GM21528 (cell line): ENCODE data around the gene SLC1A2.

ENCODE experiments used
- ATAC-seq: cut with Tn5 transposase; IDR thresholded peaks from one replicate; pipeline ENCODE4 v1.9.1; 2021; ENCODE audit warnings: mild to moderate bottlenecking, moderate library complexity; ENCODE audit not compliant: unreplicated experiment, low FRiP score

The SLC1A2 gene

GRCh38 chr11:35248558-35249323, 170.6 kb downstream of the SLC1A2 start:
- ATAC-seq = no peak

DNA sequence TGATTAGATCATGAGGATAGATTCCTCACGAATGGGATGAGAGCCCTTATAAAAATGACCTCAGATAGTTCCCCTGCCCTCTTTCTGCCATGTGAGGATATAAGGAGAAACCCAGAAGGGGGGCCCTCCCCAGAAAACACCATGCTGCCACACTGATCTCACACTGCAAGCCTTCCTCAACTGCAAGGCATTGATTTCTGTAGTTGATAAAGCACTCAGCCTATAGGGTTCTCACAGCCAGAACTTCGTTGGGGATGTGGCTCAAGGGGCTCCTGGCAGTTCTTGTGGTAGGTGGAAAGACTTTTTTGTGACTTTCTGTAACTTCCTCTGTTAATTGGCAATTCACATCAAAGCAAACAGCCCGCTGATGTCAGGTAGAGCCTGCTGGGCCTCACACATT, 171.5 kb downstream of the SLC1A2 start:
- no peak for ATAC-seq

DNA sequence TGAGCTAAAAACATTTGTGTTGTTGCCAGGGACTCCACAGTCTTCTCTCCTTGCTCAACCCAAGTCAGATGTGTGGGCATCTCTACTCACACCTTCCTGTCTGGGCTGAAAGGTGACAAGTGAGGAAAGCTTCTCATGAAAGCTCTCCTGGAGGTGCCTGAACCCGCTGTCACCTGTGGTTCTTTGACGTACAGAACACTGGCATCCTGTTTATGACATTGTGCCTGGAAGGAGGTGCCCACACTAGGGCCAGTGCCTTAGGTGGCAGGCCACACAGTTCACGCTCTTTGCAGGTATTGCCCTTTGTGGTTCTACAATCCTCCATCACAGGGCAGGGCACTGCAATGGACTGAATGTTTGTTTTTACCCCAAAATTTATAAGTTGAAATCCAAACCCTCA, 171.9 kb downstream of the SLC1A2 start:
- ATAC-seq = no peak

DNA sequence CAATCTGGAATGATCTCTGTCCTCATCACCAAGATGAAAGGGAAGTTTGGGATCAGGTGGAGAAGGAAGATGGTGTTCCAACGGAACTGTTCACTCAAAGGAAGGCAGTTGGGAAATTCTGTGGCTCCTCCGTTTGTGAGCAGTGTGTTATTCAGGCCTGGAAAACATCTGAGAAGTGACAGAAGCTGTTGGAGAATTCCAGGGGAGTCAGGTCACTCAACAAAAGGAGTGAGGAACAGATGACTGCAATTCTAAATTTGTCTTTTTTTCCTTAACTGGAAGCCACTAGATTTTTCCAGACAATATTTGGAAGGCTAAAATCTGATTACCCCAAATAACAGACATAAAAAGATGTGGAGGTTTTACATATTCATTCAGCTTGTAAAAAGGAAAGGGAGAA, 172.6 kb downstream of the SLC1A2 start:
- no peak for ATAC-seq

GRCh38 chr11:35245786-35246185, 173.6 kb downstream of the SLC1A2 start:
- no peak for ATAC-seq

DNA sequence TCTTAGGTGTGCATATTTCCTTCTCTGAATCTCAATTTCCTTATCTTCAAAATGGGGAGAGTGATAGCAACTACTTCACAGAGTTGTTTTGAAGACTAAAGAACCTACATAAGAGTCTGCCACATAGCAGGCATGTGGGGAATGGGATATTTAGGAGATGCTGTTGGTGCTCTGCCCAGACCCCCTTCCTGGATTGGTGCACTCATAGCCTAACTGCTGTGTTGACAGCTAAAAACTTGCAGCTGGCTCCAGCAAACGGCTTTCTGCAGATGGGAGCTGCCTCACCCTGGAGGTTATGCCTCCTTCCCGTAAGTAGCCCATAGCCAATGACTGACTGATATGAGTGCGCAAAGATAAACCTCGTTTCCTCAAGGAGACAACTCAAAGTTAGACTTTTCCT, 174.3 kb downstream of the SLC1A2 start:
- ATAC-seq = no peak

DNA sequence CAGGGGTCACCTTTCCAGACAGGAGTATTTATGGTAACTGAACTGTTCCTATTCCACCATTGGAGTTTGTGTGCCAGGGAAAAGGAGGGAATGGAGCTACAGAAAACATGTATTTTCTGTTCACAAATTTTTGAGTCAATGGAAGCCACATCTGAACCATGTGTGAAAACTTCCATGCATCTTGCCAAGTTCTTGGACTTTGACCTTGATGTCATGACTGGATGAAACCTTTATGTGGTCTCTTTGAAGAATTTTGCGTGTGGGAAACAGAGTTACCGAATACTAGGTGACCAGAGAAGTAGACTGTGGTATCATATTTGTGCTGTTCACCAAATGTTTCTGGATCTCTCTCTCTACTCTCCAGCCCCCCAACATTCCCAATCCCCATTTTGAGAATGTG, 175.6 kb downstream of the SLC1A2 start:
- no peak for ATAC-seq

GRCh38 chr11:35242412-35243242, 176.7 kb downstream of the SLC1A2 start:
- no peak for ATAC-seq

GRCh38 chr11:35241531-35241930, 177.8 kb downstream of the SLC1A2 start:
- no peak for ATAC-seq

DNA sequence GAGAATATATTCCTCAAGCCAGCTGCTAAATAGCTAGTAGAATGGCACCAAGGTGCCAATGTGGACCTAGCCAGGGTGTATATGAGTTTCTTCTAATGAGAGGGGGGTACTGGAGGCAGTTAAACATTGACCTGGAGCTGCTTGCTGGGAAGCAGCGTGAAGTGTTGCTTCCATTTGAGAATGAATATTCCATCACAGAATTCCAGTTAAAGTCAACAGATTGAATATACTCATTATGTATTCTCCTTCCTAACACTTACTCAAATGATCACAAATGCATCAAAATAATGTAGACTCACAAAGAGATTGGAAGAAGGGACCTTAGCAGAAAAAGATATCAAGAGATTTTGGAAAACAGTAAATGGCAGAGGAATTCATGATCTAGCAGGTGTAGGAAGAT, 178.3 kb downstream of the SLC1A2 start:
- ATAC-seq = no peak

DNA sequence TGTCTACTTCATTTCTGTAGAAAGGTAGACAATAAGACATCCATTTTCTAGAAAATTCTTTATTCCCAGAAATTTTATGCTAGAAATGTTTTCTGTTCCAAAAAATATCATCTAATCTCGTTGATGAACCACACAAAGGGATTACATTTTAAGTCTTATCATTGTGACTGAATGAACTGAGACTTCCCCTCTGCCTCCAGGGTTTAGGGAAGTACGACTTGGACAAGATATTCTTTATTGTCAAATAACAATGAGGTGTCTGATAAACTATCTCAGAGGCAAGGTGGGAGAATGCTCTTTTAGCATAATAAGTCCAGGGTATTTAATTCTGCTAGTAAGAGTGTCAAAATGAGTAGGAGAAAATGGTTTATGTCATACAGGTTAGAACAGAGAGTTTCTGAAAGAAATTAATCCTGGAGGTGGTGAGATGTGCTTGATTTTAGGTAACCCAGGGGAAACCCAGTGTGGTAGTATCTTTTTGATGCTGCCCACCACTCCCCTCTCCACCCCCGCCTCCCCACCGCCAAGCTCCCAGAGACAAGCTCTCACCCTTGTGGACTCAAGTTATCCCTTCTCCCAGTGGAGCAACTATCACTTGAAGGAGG, 179.8 kb downstream of the SLC1A2 start:
- ATAC-seq = no peak

GRCh38 chr11:35238882-35239281, 180.5 kb downstream of the SLC1A2 start:
- no peak for ATAC-seq

DNA sequence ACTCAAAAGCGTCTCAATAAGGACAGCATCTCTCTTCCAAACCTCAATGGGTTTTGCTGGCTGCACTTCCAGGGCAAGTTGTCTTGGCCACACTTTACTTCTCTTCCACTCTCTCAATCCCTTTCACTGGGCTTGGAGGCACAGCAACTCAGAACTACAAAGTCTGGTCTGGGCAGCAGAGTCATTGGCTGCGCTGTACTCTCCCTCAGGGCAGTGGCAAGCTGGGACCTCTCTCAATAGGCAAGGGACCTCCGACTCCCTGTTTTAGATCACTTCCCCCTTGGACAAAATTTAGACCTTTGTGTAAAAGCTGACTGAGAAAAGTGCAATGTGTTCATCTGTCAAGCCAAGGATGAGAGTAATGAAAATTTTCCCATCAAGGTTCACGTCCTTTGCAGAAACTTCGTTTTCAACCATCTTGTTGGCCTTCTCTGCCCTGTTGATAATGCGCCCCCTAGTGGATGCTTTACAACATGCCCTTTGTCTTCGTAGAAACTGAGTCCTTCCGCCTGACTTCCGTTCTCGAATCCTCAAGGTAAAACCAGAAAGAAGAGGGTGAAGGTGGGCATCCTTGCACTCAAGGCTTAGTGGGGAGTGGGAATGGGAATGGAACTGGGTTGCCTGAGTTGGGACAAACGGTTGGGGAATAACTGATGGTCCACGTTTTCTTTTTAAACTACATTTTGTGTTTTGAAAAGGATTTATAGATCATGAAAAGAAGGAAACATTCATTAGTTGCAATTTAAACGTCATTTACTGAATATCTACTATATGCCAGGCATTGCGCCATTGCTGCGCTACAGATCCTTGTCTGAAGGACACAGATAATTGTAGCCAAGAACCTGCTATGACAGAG, 181.3 kb downstream of the SLC1A2 start:
- ATAC-seq = no peak

GRCh38 chr11:35237351-35237750, 182.0 kb downstream of the SLC1A2 start:
- no peak for ATAC-seq

DNA sequence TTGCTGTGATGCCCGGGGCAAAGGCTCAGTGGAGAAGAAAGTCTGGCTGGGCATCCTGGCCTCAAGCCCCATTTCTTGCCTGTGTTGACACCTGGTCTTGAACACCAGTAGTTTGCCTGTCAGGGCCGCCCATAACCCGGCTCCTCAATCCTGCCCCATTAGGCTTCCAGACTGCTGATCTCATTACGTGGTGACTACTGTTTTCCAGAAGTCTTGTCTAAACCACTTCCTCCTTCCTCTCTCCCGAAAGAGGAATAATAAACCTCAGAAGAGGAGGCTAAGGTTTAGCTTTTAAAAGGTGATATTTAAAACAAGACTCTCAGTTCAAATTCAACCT, 182.7 kb downstream of the SLC1A2 start:
- no peak for ATAC-seq

DNA sequence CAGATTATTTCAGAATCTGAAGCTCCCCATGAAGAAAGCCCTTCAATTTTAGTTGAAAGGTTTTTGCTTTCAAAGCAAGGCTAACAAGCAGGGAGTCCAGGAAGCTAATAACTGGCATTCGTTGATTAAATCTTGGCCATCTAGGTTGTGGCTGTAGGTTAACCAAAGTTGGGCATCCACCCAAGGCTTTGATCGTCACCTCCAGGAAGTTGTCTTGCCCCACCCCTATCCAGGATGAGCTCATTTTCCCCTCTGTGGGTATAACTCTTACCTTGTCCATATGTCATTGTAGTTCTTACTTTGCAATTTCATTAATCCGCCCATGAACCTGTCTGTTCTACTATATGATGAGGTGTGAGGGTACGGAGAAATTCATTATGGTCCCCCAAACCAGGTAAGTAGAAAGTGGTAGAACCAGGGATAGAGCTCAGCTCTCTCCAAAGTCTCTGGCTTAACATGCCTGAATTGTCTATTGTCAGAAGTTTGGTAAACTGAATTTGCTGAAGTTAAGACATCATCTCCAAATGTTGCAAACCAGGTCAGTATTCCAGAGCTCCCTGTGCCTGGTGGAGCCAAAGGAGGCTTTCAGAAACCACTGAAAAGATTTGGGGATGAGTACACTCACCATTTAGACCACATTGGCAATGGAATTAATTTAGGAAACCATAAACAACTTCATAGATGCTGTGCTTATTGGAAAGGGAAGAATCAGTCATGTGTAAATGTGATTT, 183.3 kb downstream of the SLC1A2 start:
- ATAC-seq = no peak

DNA sequence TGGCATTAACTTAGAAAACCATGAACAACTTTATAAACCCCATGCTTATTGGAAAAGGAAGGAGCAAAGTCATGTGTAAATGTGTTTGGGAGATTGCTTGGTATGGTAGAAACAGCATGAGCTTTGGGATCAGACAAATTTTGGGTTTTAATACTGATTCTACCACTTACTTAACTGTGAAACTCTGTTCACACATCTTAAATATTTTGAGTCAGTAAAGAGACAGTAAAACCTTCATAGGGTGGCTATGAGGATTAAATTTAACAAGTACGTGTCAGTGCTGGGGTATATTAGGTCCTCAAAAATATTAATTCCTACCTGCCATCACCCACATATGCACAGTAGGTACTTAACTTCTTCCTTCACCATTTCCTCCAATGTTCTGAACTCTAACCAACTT, 183.9 kb downstream of the SLC1A2 start:
- ATAC-seq = no peak

GRCh38 chr11:35235157-35235468, 184.2 kb downstream of the SLC1A2 start:
- ATAC-seq = no peak

DNA sequence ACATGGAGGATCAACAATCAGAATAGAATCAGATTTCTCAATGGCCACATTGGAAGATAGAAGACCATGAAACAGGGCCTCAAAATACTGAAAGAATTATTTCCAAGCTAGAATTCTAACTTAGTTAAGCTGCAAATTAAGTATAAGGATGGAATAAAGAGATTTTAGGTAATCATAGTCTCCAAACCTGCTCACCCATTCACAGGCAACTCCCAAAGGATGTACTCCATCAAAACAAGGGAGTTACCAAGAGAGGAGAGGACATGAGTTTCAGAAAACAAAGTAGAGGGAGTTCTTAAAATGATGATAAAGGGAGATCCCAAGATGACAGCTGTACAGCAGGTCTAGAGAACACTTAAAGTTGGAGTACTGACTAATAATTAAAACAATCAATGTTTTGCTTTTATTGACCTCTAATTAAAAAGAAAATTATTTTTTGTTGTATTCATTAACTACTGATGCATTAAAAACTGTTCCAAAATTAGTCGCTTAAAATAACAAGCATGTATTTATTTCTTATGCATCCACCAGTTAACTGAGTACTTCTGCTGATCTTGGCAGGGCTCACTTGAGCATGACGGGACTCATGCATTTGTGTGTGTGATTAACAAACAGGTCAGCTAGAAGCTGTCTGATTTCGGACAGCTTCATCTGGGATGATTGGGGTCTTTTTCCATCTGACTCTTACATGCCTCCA, 184.8 kb downstream of the SLC1A2 start:
- ATAC-seq = no peak

DNA sequence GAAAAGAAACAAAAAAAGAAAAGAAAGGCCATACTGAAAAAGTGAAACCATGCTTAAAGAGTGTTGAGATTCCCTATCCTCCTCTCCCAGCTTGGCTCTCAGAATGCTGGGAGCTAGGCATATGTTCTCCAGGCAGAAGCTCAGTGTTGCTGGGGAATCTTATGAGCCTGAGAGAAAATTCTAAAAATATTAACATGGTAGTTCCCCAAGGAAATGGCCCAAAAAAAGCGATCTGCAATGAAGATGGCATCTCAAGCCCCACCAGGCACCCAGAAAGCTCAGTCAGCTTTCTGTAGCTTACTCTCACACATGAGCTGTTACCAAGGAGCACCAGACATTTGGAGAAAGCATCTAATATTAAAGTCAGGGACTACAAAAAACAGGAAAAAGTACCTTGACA, 185.8 kb downstream of the SLC1A2 start:
- no peak for ATAC-seq
